Measurements from ENCODE around the gene CTIF. TPM values are rescaled to one million over a fixed set of nuclear protein-coding genes. Genes with fewer than 3 reads are reported as not detected.

Gene CTIF
- total RNA-seq, 1 donor from 2014 or later = 26.4 TPM

GRCh38 chr18:48718251-48718959 lies 179.6 kb downstream of the CTIF start:
- peaks cover 6% of the 10 kb centered on the region for H3K36me3 Mint-ChIP-seq (ENCODE audit: insufficient read depth)
- no peak overlapping the region for H3K27ac Mint-ChIP-seq
- no peak for TF ChIP-seq CTCF (IDR thresholded peaks at IDR 0.05; ENCODE audit: unreplicated experiment)
- peaks cover 11% of the 10 kb centered on the region for H3K4me1 Mint-ChIP-seq (ENCODE audit: low read depth)
- no peaks in the 10 kb centered on the region for H3K27me3 Mint-ChIP-seq
- no peaks in the 10 kb centered on the region for H3K9me3 Mint-ChIP-seq (ENCODE audit: low read depth)
- no peak for DNase-seq (ENCODE audit: low spot score, unreplicated experiment)
- H3K4me3 Mint-ChIP-seq (ENCODE audit: low read depth) = no peak overlapping the region

GRCh38 chr18:48719388-48719787 lies 180.6 kb downstream of the CTIF start:
- DNase-seq (ENCODE audit: low spot score, unreplicated experiment) = no peak
- no peak for TF ChIP-seq CTCF (IDR thresholded peaks at IDR 0.05; ENCODE audit: unreplicated experiment)
- Mint-ChIP-seq H3K4me3 (ENCODE audit: low read depth) (no peak overlapping the region), H3K4me1 (ENCODE audit: low read depth) (peaks cover 8% of the 10 kb centered on the region), H3K36me3 (ENCODE audit: insufficient read depth) (peaks cover 6% of the 10 kb centered on the region), H3K27ac (no peak overlapping the region), H3K9me3 (ENCODE audit: low read depth) (no peaks in the 10 kb centered on the region), H3K27me3 (no peaks in the 10 kb centered on the region)

GRCh38 chr18:48719974-48720654 lies 181.3 kb downstream of the CTIF start:
- Mint-ChIP-seq H3K36me3 (ENCODE audit: insufficient read depth) (peaks cover 6% of the 10 kb centered on the region), H3K27me3 (no peaks in the 10 kb centered on the region), H3K4me1 (ENCODE audit: low read depth) (peaks cover 6% of the 10 kb centered on the region), H3K27ac (no peak overlapping the region), H3K4me3 (ENCODE audit: low read depth) (no peak overlapping the region), H3K9me3 (ENCODE audit: low read depth) (no peaks in the 10 kb centered on the region)
- no peak for DNase-seq (ENCODE audit: low spot score, unreplicated experiment)
- no peak for TF ChIP-seq CTCF (IDR thresholded peaks at IDR 0.05; ENCODE audit: unreplicated experiment)

- H3K27ac Mint-ChIP-seq = no peak overlapping the region
- H3K4me1 Mint-ChIP-seq (ENCODE audit: low read depth) = peaks cover 1% of the 10 kb centered on the region
- no peak overlapping the region for H3K4me3 Mint-ChIP-seq (ENCODE audit: low read depth)
- TF ChIP-seq CTCF (IDR thresholded peaks at IDR 0.05; ENCODE audit: unreplicated experiment) = no peak
- no peak for DNase-seq (ENCODE audit: low spot score, unreplicated experiment)
- H3K36me3 Mint-ChIP-seq (ENCODE audit: insufficient read depth) = peaks cover 6% of the 10 kb centered on the region
- no peaks in the 10 kb centered on the region for H3K9me3 Mint-ChIP-seq (ENCODE audit: low read depth)
- H3K27me3 Mint-ChIP-seq = no peaks in the 10 kb centered on the region
Measured at GRCh38 chr18:48720655-48721025, 181.8 kb downstream of the CTIF start.

- no peak for DNase-seq (ENCODE audit: low spot score, unreplicated experiment)
- H3K27ac Mint-ChIP-seq = no peak overlapping the region
- no peaks in the 10 kb centered on the region for H3K27me3 Mint-ChIP-seq
- no peaks in the 10 kb centered on the region for H3K4me1 Mint-ChIP-seq (ENCODE audit: low read depth)
- H3K9me3 Mint-ChIP-seq (ENCODE audit: low read depth) = no peaks in the 10 kb centered on the region
- TF ChIP-seq CTCF (IDR thresholded peaks at IDR 0.05; ENCODE audit: unreplicated experiment) = no peak
- H3K36me3 Mint-ChIP-seq (ENCODE audit: insufficient read depth) = peaks cover 6% of the 10 kb centered on the region
- H3K4me3 Mint-ChIP-seq (ENCODE audit: low read depth) = no peak overlapping the region
Measured at GRCh38 chr18:48721312-48721711, 182.5 kb downstream of the CTIF start.
